ENCODE measurements around the gene PTPA.

DNA sequence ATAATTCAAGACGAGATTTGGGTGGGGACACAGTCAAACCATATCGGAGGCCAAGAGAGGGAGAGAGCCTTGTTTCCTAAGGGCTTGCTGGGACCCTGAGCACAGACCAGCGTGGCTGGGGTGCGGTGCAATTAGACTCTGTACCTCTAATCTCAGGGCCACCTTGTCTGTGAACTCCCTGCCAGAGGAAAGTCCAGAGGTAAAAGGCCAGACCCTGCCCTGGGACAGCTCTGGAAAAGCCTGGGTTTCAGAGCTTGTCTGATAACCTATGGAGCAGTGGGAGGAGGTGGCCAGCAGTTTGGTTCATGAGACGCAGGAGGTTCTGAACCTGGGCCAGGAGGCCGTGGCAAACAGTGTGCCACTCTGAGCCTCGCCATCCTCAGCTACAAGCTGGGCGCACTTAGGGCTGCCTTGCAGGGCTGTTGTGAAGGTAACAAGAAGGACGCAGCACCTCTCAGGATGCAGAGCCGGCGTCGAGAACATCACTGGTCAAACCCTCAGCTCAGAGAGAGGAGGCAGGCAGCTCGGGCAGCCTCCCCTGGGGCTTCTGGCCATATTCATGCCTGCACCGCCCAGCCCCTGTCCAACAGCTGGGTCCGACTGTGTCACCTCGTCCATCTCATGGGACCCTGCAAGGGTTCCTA, 35.1 kb upstream of the PTPA start:
- TF ChIP-seq, protein P1, sequence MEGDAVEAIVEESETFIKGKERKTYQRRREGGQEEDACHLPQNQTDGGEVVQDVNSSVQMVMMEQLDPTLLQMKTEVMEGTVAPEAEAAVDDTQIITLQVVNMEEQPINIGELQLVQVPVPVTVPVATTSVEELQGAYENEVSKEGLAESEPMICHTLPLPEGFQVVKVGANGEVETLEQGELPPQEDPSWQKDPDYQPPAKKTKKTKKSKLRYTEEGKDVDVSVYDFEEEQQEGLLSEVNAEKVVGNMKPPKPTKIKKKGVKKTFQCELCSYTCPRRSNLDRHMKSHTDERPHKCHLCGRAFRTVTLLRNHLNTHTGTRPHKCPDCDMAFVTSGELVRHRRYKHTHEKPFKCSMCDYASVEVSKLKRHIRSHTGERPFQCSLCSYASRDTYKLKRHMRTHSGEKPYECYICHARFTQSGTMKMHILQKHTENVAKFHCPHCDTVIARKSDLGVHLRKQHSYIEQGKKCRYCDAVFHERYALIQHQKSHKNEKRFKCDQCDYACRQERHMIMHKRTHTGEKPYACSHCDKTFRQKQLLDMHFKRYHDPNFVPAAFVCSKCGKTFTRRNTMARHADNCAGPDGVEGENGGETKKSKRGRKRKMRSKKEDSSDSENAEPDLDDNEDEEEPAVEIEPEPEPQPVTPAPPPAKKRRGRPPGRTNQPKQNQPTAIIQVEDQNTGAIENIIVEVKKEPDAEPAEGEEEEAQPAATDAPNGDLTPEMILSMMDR (IDR thresholded peaks at IDR 0.05), result no peak
- TF ChIP-seq POLR2A (IDR thresholded peaks at IDR 0.05), result no peak

Data from breast epithelium (tissue), 3 donors.